Left ventricle myocardium inferior (tissue), 1 donor: ENCODE data around the gene SLC25A46. TPM values are rescaled to one million over a fixed set of nuclear protein-coding genes. Genes with fewer than 3 reads are reported as not detected.

Experiments
- DNase-seq: peaks from one replicate; pipeline ENCODE4 v3.0.0-alpha.2; 2020
- H3K27ac ChIP-seq: fragments of 200-600 bp; replicated peaks from 2 replicates; pipeline ENCODE4 v1.8.0; 2021
- H3K27me3 ChIP-seq: fragments of 200-600 bp; 2 replicates; pipeline ENCODE4 v1.8.0; 2021; ENCODE audit warnings: low read depth
- H3K36me3 ChIP-seq: fragments of 200-600 bp; 2 replicates; pipeline ENCODE4 v1.8.0; 2021
- H3K4me1 ChIP-seq: fragments of 200-600 bp; 2 replicates; pipeline ENCODE4 v1.8.0; 2021
- H3K4me3 ChIP-seq: fragments of 200-600 bp; 2 replicates; pipeline ENCODE4 v1.8.0; 2021; ENCODE audit warnings: mild to moderate bottlenecking, moderate library complexity
- H3K9me3 ChIP-seq: fragments of 200-600 bp; replicated peaks from 2 replicates; pipeline ENCODE4 v1.8.0; 2021
- intact Hi-C: fragments of 100-400 bp; cut with micrococcal nuclease; formaldehyde crosslinking; loops from one replicate; pipeline ENCODE4 v1.11.0; 2022
- total RNA-seq: library from RNA; stranded (reverse); fragmentation: NEBNext Ultra II Directional; extraction: Animal tissue kit (Norgen Biotek cat#: 25700); gene quantifications from one replicate; pipeline ENCODE4 v1.2.1, GENCODE V29; 2021
- TF ChIP-seq, protein P1 (sequence below): fragments of 200-600 bp; IDR thresholded peaks from 2 replicates; pipeline ENCODE4 v1.8.0; 2021; ENCODE audit warnings: antibody characterized with exemption, mild to moderate bottlenecking, borderline replicate concordance
- donor health status: DM: no; HTN: yes; CAD: no; lungs with severe emphysema.

SLC25A46 gene
- total RNA-seq, 1 donor from 2014 or later: 67.9 TPM

GRCh38 chr5:110809006-110809405, 70.2 kb downstream of the SLC25A46 start:
- H3K4me3 ChIP-seq: no peak overlapping the region
- H3K36me3 ChIP-seq: no peaks in the 10 kb centered on the region
- TF ChIP-seq, protein P1, sequence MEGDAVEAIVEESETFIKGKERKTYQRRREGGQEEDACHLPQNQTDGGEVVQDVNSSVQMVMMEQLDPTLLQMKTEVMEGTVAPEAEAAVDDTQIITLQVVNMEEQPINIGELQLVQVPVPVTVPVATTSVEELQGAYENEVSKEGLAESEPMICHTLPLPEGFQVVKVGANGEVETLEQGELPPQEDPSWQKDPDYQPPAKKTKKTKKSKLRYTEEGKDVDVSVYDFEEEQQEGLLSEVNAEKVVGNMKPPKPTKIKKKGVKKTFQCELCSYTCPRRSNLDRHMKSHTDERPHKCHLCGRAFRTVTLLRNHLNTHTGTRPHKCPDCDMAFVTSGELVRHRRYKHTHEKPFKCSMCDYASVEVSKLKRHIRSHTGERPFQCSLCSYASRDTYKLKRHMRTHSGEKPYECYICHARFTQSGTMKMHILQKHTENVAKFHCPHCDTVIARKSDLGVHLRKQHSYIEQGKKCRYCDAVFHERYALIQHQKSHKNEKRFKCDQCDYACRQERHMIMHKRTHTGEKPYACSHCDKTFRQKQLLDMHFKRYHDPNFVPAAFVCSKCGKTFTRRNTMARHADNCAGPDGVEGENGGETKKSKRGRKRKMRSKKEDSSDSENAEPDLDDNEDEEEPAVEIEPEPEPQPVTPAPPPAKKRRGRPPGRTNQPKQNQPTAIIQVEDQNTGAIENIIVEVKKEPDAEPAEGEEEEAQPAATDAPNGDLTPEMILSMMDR: no peak
- H3K4me1 ChIP-seq: no peaks in the 10 kb centered on the region
- H3K27me3 ChIP-seq: no peaks in the 10 kb centered on the region
- DNase-seq: no peak
- H3K27ac ChIP-seq: no peak overlapping the region
- intact Hi-C loops: no loop called here
- peaks cover 28% of the 10 kb centered on the region for H3K9me3 ChIP-seq

Other genes with a start within 250 kb of the SLC25A46 start
- gene TMEM232, start 12.3 kb upstream of the SLC25A46 start, total RNA-seq: 3.6 TPM